Gastrocnemius medialis (tissue), 4 donors: Measurements from ENCODE around the gene PBX1. TPM values are rescaled to one million over a fixed set of nuclear protein-coding genes. Genes with fewer than 3 reads are reported as not detected.
A peak's percentile ranks its signal among the peaks of the same experiment; 100 is the strongest.

ENCODE experiments used
- ATAC-seq, 2 donors: fragments of 150-250 bp; one replicate each; pipeline ENCODE4 v1.9.1; 2016
- DNase-seq, 2 donors: peaks; one replicate each; pipeline ENCODE4 v3.0.0-alpha.2; 2019
- H3K27ac ChIP-seq, 4 donors: fragments of 200-600 bp; sonication (generic); 1 replicate in 1 of 4; 2 replicates in 3 of 4; pipeline ENCODE4 v1.5.1; 2016 to 2018; ENCODE audit warnings: mild to moderate bottlenecking in 2 of 4, moderate library complexity in 1 of 4
- H3K27me3 ChIP-seq, 3 donors: fragments of 200-600 bp; sonication (generic) in 2 of 3; 1 replicate in 1 of 3; 2 replicates in 2 of 3; pipeline versions ENCODE4 v1.5.1 to v1.6.0; 2016 to 2019; ENCODE audit warnings: mild to moderate bottlenecking in 1 of 3, moderate library complexity in 1 of 3
- H3K36me3 ChIP-seq, 2 donors: fragments of 200-600 bp; sonication (generic) in 1 of 2; one replicate each; pipeline ENCODE4 v1.5.1; 2017 to 2018
- H3K4me1 ChIP-seq, 2 donors: fragments of 200-600 bp; sonication (generic) in 1 of 2; one replicate each; pipeline ENCODE4 v1.5.1; 2016 to 2017; ENCODE audit warnings: mild to moderate bottlenecking in 2 of 2
- H3K4me3 ChIP-seq, 4 donors: fragments of 200-600 bp; sonication (generic) in 3 of 4; 1 replicate in 1 of 4; 2 replicates in 3 of 4; pipeline ENCODE4 v1.5.1; 2016 to 2019; ENCODE audit warnings: mild to moderate bottlenecking in 2 of 4
- H3K9me3 ChIP-seq, 3 donors: fragments of 200-600 bp; sonication (generic) in 2 of 3; 1 replicate in 1 of 3; 2 replicates in 2 of 3; pipeline ENCODE4 v1.5.1; 2016 to 2019
- CTCF ChIP-seq, 5 experiments: fragments of 450-650 bp in 3 of 5; fragments of 200-600 bp in 2 of 5; sonication (generic) in 2 of 5; IDR thresholded peaks in 4 of 5; conservative IDR thresholded peaks in 1 of 5; 1 replicate in 4 of 5; 2 replicates in 1 of 5; pipeline ENCODE4 v1.5.1; 2016 to 2019; ENCODE audit warnings: antibody characterized with exemption in 5 of 5, mild to moderate bottlenecking in 3 of 5, moderate library complexity in 3 of 5
- POLR2A ChIP-seq, 2 donors: fragments of 450-650 bp; IDR thresholded peaks; one replicate each; pipeline ENCODE4 v1.6.1; 2017; ENCODE audit warnings: antibody characterized with exemption in 2 of 2, mild to moderate bottlenecking in 2 of 2, moderate library complexity in 2 of 2
- in situ Hi-C, 4 donors: fragments of 200-750 bp; cut with MboI; loops; one replicate each; pipeline versions ENCODE4 v1.15.0 to v1.8.0; 2017; ENCODE audit warnings: low sequenced_read_pairs in 4 of 4
- intact Hi-C: fragments of 100-400 bp; cut with DNase I; formaldehyde crosslinking; loops from one replicate; pipeline ENCODE4 v1.15.1; 2023; ENCODE audit warnings: low total_unique reads
- total RNA-seq, 4 donors: library from RNA; depleted of rRNA; stranded (reverse); fragments of >200 nt; gene quantifications; one replicate each; pipeline versions ENCODE4 v1.1.0 to v1.2.3, GENCODE V29; 2016

PBX1 gene
- total RNA-seq, 4 donors from 2014 or later: 21.7 to 36.5 (median 29.0) TPM

GRCh38 chr1:164765557-164765956 is 206.6 kb downstream of the PBX1 start:
- peaks cover 28 to 31% of the 10 kb centered on the region in 2 donors for H3K4me1 ChIP-seq
- TF ChIP-seq POLR2A (IDR thresholded peaks at IDR 0.05): no peak
- TF ChIP-seq CTCF (IDR thresholded peaks at IDR 0.05 in 4 of 5, conservative IDR thresholded peaks at IDR 0.05 in 1 of 5): no peak
- H3K4me3 ChIP-seq: no peak overlapping the region
- H3K36me3 ChIP-seq: no peaks in the 10 kb centered on the region
- no peaks in the 10 kb centered on the region for H3K9me3 ChIP-seq
- intact Hi-C loops (no loop called here), in situ Hi-C loops (no loop called here)
- ATAC-seq: peak; percentile 31 to 40
- H3K27me3 ChIP-seq: no peaks in the 10 kb centered on the region
- H3K27ac ChIP-seq: peak overlapping the region; percentile 27 to 49 (median 39)
- DNase-seq: no peak

GRCh38 chr1:164765992-164766720 is 207.2 kb downstream of the PBX1 start:
- H3K36me3 ChIP-seq: no peaks in the 10 kb centered on the region
- no peaks in the 10 kb centered on the region for H3K9me3 ChIP-seq
- peak overlapping the region; percentile 27 to 49 (median 39) for H3K27ac ChIP-seq
- in situ Hi-C loops (no loop called here), intact Hi-C loops (no loop called here)
- H3K4me3 ChIP-seq: no peak overlapping the region
- TF ChIP-seq POLR2A (IDR thresholded peaks at IDR 0.05) (no peak), CTCF (IDR thresholded peaks at IDR 0.05 in 4 of 5, conservative IDR thresholded peaks at IDR 0.05 in 1 of 5) (no peak)
- ATAC-seq: no peak
- peaks cover 28 to 31% of the 10 kb centered on the region in 2 donors for H3K4me1 ChIP-seq
- H3K27me3 ChIP-seq: no peaks in the 10 kb centered on the region
- no peak for DNase-seq

GRCh38 chr1:164767752-164768402 is 208.9 kb downstream of the PBX1 start:
- no peak for DNase-seq
- Histone ChIP-seq H3K4me1 (peaks cover 43 to 46% of the 10 kb centered on the region in 2 donors), H3K9me3 (no peaks in the 10 kb centered on the region), H3K27ac (peak overlapping the region in 3 of 4 donors; percentile 7 to 88 (median 24)), H3K4me3 (no peak overlapping the region), H3K27me3 (no peaks in the 10 kb centered on the region), H3K36me3 (no peaks in the 10 kb centered on the region)
- intact Hi-C loops (no loop called here), in situ Hi-C loops (no loop called here)
- TF ChIP-seq CTCF (IDR thresholded peaks at IDR 0.05 in 4 of 5, conservative IDR thresholded peaks at IDR 0.05 in 1 of 5): no peak
- TF ChIP-seq POLR2A (IDR thresholded peaks at IDR 0.05): no peak
- no peak for ATAC-seq

- Histone ChIP-seq H3K27me3 (no peaks in the 10 kb centered on the region), H3K27ac (peak overlapping the region in 2 of 4 donors; percentile 24 to 88), H3K9me3 (no peaks in the 10 kb centered on the region), H3K4me1 (peaks cover 50% of the 10 kb centered on the region in 2 donors), H3K36me3 (no peaks in the 10 kb centered on the region), H3K4me3 (no peak overlapping the region)
- TF ChIP-seq CTCF (IDR thresholded peaks at IDR 0.05 in 4 of 5, conservative IDR thresholded peaks at IDR 0.05 in 1 of 5): no peak
- in situ Hi-C loops (no loop called here), intact Hi-C loops (no loop called here)
- DNase-seq (no peak), ATAC-seq (no peak)
Observed at GRCh38 chr1:164768619-164769018, 209.6 kb downstream of the PBX1 start.
